Chondrocyte (in vitro differentiated cells): ENCODE results near the gene CDT1. TPM values are rescaled to one million over a fixed set of nuclear protein-coding genes. Genes with fewer than 3 reads are reported as not detected.
"Not testable (repeated sequence)": the region's sequence is repeated elsewhere in the genome, so short reads cannot be mapped to it uniquely, and the experiment has no call there.

Experiments used
- DNase-seq: peaks from one replicate; pipeline ENCODE4 v3.0.0; 2021; ENCODE audit warnings: mixed read lengths, low spot score
- H3K27ac Mint-ChIP-seq: one replicate; pipeline ENCODE4 v1.8.0; 2021; ENCODE audit warnings: mild to moderate bottlenecking, moderate library complexity, mixed read lengths; ENCODE audit not compliant: unreplicated experiment
- H3K27me3 Mint-ChIP-seq: 2 replicates; pipeline ENCODE4 v1.8.0; 2021; ENCODE audit warnings: low read depth, mixed read lengths
- H3K36me3 Mint-ChIP-seq: 2 replicates; pipeline ENCODE4 v1.8.0; 2021; ENCODE audit warnings: low read depth, mixed read lengths
- H3K4me1 Mint-ChIP-seq: 2 replicates; pipeline ENCODE4 v1.8.0; 2021; ENCODE audit warnings: low read depth, mild to moderate bottlenecking, mixed read lengths
- H3K4me3 Mint-ChIP-seq: one replicate; pipeline ENCODE4 v1.8.0; 2021; ENCODE audit warnings: mild to moderate bottlenecking, moderate library complexity, mixed read lengths; ENCODE audit not compliant: unreplicated experiment
- H3K9me3 Mint-ChIP-seq: 2 replicates; pipeline ENCODE4 v1.8.0; 2021; ENCODE audit warnings: low read depth, mixed read lengths
- CTCF ChIP-seq: fragments of 200-600 bp; sonication (generic); IDR thresholded peaks from 2 replicates; pipeline ENCODE4 v1.5.0; 2021; ENCODE audit warnings: antibody characterized with exemption, mild to moderate bottlenecking, moderate library complexity
- total RNA-seq: library from RNA; stranded (reverse); gene quantifications from 3 replicates; pipeline ENCODE4 v1.2.1, GENCODE V29; 2021

CDT1 gene
- total RNA-seq, 1 donor from 2014 or later = 3.7 TPM

GRCh38 chr16:88784856-88785105, 18.8 kb upstream of the CDT1 start:
- TF ChIP-seq CTCF = no peak
- H3K27me3 Mint-ChIP-seq = no peaks in the 10 kb centered on the region
- H3K36me3 Mint-ChIP-seq = no peaks in the 10 kb centered on the region
- peaks cover 40% of the 10 kb centered on the region for H3K4me1 Mint-ChIP-seq
- no peaks in the 10 kb centered on the region for H3K9me3 Mint-ChIP-seq
- H3K27ac Mint-ChIP-seq = no peak overlapping the region
- peak overlapping the region; percentile 79 for H3K4me3 Mint-ChIP-seq
- no peak for DNase-seq

- peaks cover 37% of the 10 kb centered on the region for H3K4me1 Mint-ChIP-seq
- peak; percentile 98 for TF ChIP-seq CTCF
- H3K4me3 Mint-ChIP-seq = peak within 1 kb of the TSS; percentile 79
- no peaks in the 10 kb centered on the region for H3K27me3 Mint-ChIP-seq
- H3K27ac Mint-ChIP-seq = peak within 1 kb of the TSS; percentile 89
- no peaks in the 10 kb centered on the region for H3K9me3 Mint-ChIP-seq
- no peak for DNase-seq
- H3K36me3 Mint-ChIP-seq = no peaks in the 10 kb centered on the region
Observed at GRCh38 chr16:88785106-88785924, 18.3 kb upstream of the CDT1 start, which contains the start of gene PIEZO1. PIEZO1 (minus strand) TSS chr16:88785220; CDS start chr16:88784964, 256 bp downstream.

GRCh38 chr16:88787579-88788314, 15.8 kb upstream of the CDT1 start:
- Mint-ChIP-seq H3K27ac (no peak overlapping the region), H3K4me3 (no peak overlapping the region), H3K27me3 (no peaks in the 10 kb centered on the region), H3K4me1 (peaks cover 24% of the 10 kb centered on the region), H3K9me3 (no peaks in the 10 kb centered on the region), H3K36me3 (no peaks in the 10 kb centered on the region)
- TF ChIP-seq CTCF = no peak
- DNase-seq = no peak

GRCh38 chr16:88788749-88789148, 14.8 kb upstream of the CDT1 start:
- not testable (repeated sequence) for H3K36me3 Mint-ChIP-seq, H3K27me3 Mint-ChIP-seq, DNase-seq, H3K9me3 Mint-ChIP-seq, H3K27ac Mint-ChIP-seq, H3K4me3 Mint-ChIP-seq
- H3K4me1 Mint-ChIP-seq = peaks cover 15% of the 10 kb centered on the region

- no peak for TF ChIP-seq CTCF
Observed at GRCh38 chr16:88789594-88789993, 14.0 kb upstream of the CDT1 start.

More at GRCh38 chr16:88789594-88789993, 14.0 kb upstream of the CDT1 start:
- Mint-ChIP-seq H3K27me3 (no peaks in the 10 kb centered on the region), H3K4me1 (peaks cover 14% of the 10 kb centered on the region), H3K36me3 (no peaks in the 10 kb centered on the region), H3K9me3 (no peaks in the 10 kb centered on the region), H3K4me3 (no peak overlapping the region), H3K27ac (no peak overlapping the region)
- DNase-seq = no peak
